K562 (cell line): ENCODE data around the gene FAM118B. TPM values are rescaled to one million over a fixed set of nuclear protein-coding genes. Genes with fewer than 3 reads are reported as not detected.

ENCODE experiments used
- ARID2 ChIP-seq: fragments of 450-650 bp; IDR thresholded peaks from 2 replicates; pipeline ENCODE4 v1.6.1; 2017; ENCODE audit warnings: antibody characterized with exemption, mild to moderate bottlenecking
- BRCA1 ChIP-seq, 2 experiments: fragments of 450-650 bp in 1 of 2; sonication (generic) in 1 of 2; formaldehyde crosslinking in 1 of 2; IDR thresholded peaks; 2 replicates each; pipeline versions ENCODE4 v1.5.0 to v1.6.1; 2017 to 2020; ENCODE audit warnings: mild to moderate bottlenecking in 1 of 2, missing genetic modification reagents in 1 of 2
- FOXA3 ChIP-seq, 2 experiments: fragments of 450-650 bp in 1 of 2; sonication (generic) in 1 of 2; formaldehyde crosslinking; IDR thresholded peaks in 1 of 2; conservative IDR thresholded peaks in 1 of 2; 2 replicates each; pipeline versions ENCODE4 v1.4.0 to v1.8.0; 2020 to 2022; ENCODE audit warnings: mild to moderate bottlenecking in 2 of 2, missing genetic modification reagents in 1 of 2
- HLTF ChIP-seq: fragments of 450-650 bp; IDR thresholded peaks from 2 replicates; pipeline ENCODE4 v1.6.1; 2016
- HNRNPLL ChIP-seq: fragments of 200-400 bp; formaldehyde crosslinking; IDR thresholded peaks from 2 replicates; pipeline ENCODE4 v1.6.1; 2017; ENCODE audit warnings: low read length, low read depth, mild to moderate bottlenecking; ENCODE audit not compliant: poor library complexity, severe bottlenecking
- KLF1 ChIP-seq: fragments of 450-650 bp; IDR thresholded peaks from 2 replicates; pipeline ENCODE4 v1.6.1; 2016; ENCODE audit warnings: missing genetic modification characterization, missing compliant biosample characterization
- NR4A1 ChIP-seq, 2 experiments: fragments of 250-450 bp in 1 of 2; fragments of 450-650 bp in 1 of 2; sonication (Bioruptor Pico) in 1 of 2; IDR thresholded peaks; 2 replicates each; pipeline versions ENCODE4 v1.4.0 to v1.6.1; 2016 to 2020; ENCODE audit warnings: mild to moderate bottlenecking in 2 of 2, missing compliant biosample characterization in 1 of 2, missing genetic modification characterization in 1 of 2, moderate library complexity in 1 of 2
- PHB ChIP-seq: fragments of 250-450 bp; sonication (Bioruptor Pico); IDR thresholded peaks from 2 replicates; pipeline ENCODE4 v1.5.0; 2021
- POLR2AphosphoS2 ChIP-seq: IDR thresholded peaks from 2 replicates; pipeline ENCODE4 v1.6.1; 2012; ENCODE audit warnings: low read length, improper control_type of control experiment
- RAD21 ChIP-seq, 2 experiments: fragments of 250-450 bp in 1 of 2; fragments of 450-650 bp in 1 of 2; sonication (Bioruptor Pico) in 1 of 2; formaldehyde crosslinking in 1 of 2; IDR thresholded peaks in 1 of 2; conservative IDR thresholded peaks in 1 of 2; 2 replicates each; pipeline versions ENCODE4 v1.4.0 to v1.8.0; 2020 to 2022; ENCODE audit warnings: mild to moderate bottlenecking in 2 of 2, moderate library complexity in 1 of 2
- SIRT6 ChIP-seq: IDR thresholded peaks from one replicate; pipeline ENCODE4 v1.6.1; 2012; ENCODE audit warnings: low read depth, mild to moderate bottlenecking, control low read depth, inconsistent platforms, low read length, moderate library complexity
- SMC3 ChIP-seq: conservative IDR thresholded peaks from 2 replicates; pipeline ENCODE4 v1.6.1; 2011; ENCODE audit warnings: low read depth, low read length, improper control_type of control experiment; ENCODE audit not compliant: insufficient read depth
- SP2 ChIP-seq: IDR thresholded peaks from 2 replicates; pipeline ENCODE4 v1.6.1; 2011; ENCODE audit warnings: mild to moderate bottlenecking, low read depth, low read length, moderate library complexity; ENCODE audit not compliant: poor library complexity, severe bottlenecking; ENCODE audit errors: extremely low read depth
- TCF3 ChIP-seq: sonication (generic); formaldehyde crosslinking; IDR thresholded peaks from 2 replicates; pipeline ENCODE4 v1.4.0; 2020; ENCODE audit warnings: mild to moderate bottlenecking, missing genetic modification reagents
- polyA plus RNA-seq, 8 experiments: library from polyadenylated mRNA; depleted of rRNA in 4 of 8; stranded (reverse) in 5 of 8; unstranded in 3 of 8; fragments of >200 nt; fragmentation: Nextera tagmentation in 2 of 8; fragmentation: Illumina TruSeq in 1 of 8; extraction: Ambion mirVana in 2 of 8; extraction: Trizol in 1 of 8; gene quantifications; 2 replicates each; pipeline versions ENCODE4 v1.2.1 to v1.2.3, GENCODE V29; 2011 to 2014; ENCODE audit warnings: inconsistent platforms in 1 of 8, missing spikeins in 1 of 8
- total RNA-seq, 7 experiments: library from RNA; depleted of rRNA in 6 of 7; stranded (reverse); fragments of >200 nt in 6 of 7; fragmentation: Illumina TruSeq in 2 of 7; extraction: Trizol in 2 of 7; gene quantifications; 2 replicates each; pipeline versions ENCODE4 v1.2.1 to v1.2.3, GENCODE V29; 2011 to 2021; ENCODE audit warnings: low replicate concordance in 1 of 7
- TF ChIP-seq, protein P1 (sequence below): fragments of 450-650 bp; formaldehyde crosslinking; IDR thresholded peaks from 2 replicates; pipeline ENCODE4 v1.4.0; 2020; ENCODE audit warnings: mild to moderate bottlenecking, moderate library complexity
- TF ChIP-seq, protein P2 (sequence below): IDR thresholded peaks from 2 replicates; pipeline ENCODE4 v1.6.1; 2011; ENCODE audit warnings: borderline replicate concordance, low read depth, mild to moderate bottlenecking, moderate library complexity, low read length; ENCODE audit not compliant: insufficient read depth, poor library complexity, severe bottlenecking
- TF ChIP-seq, protein P3 (sequence below): sonication (generic); formaldehyde crosslinking; IDR thresholded peaks from 2 replicates; pipeline ENCODE4 v1.8.0; 2022; ENCODE audit warnings: mild to moderate bottlenecking, missing genetic modification reagents, borderline replicate concordance
- TF ChIP-seq, protein P4 (sequence below): fragments of 450-650 bp; IDR thresholded peaks from 2 replicates; pipeline ENCODE4 v1.6.1; 2016; ENCODE audit warnings: missing biosample characterization, missing genetic modification characterization
- TF ChIP-seq, protein P5 (sequence below): fragments of 250-450 bp; sonication (Bioruptor Pico); IDR thresholded peaks from 2 replicates; pipeline ENCODE4 v1.8.0; 2022; ENCODE audit warnings: moderate library complexity, mild to moderate bottlenecking, inconsistent platforms

Gene FAM118B
- total and polyA plus RNA-seq, 9 of the 15 experiments (the other 6 are each of a cell fraction or from before 2014, with no cell fraction given), result 12.0 to 49.0 (median 22.1) TPM

DNA sequence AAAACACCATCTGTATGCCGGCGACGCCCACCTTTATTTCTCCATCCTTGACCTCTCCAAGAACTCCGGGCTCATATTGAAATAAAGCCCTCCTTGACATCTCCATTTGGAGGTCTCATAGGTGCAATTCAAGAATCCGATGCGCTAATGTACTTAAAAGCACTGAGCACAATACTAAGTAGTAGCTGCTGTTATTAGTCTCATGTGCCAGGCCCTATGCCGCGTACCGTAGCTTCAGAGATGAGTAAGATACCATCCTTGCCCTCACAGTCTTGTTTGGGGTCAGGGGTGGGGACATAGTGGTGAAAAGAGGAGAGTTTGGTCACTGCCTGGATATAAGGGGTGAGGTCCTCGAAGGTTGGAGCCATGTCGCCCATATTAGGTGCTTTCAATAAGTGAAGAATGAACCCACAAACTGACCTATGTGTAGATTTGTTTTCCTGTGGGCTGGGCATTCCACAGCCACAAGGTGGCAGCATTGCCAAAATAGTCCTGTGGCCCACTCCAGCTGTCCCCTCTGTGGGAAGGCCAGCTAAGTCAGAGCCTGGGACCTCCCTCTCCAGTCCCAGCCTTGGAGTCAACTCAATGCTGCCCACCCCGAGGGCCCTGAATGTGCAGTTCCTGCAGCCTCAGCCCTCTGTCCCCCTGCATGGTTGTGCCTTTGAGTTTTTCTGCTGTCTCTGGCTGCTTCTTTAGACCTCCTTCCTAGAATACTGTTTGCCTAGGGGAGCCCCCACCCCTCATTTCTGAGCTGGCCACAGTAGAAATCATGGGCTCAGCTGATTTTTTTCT, 98.8 kb downstream of the FAM118B start (continued):
- TF ChIP-seq NR4A1 (CRISPR knock-in tag; IDR thresholded peaks at IDR 0.05) (no peak), NR4A1 (tag; IDR thresholded peaks at IDR 0.05) (no peak), POLR2AphosphoS2 (no peak), SP2 (no peak), HLTF (no peak), SIRT6 (no peak), HNRNPLL (no peak), KLF1 (tag) (no peak), ARID2 (peak; percentile 85), SMC3 (peak; percentile 89), RAD21 (CRISPR knock-in tag; conservative IDR thresholded peaks at IDR 0.05 in 1 of 2, IDR thresholded peaks at IDR 0.05 in 1 of 2) (peak; percentile 95 to 99), PHB (CRISPR knock-in tag) (no peak), BRCA1 (IDR thresholded peaks at IDR 0.05) (no peak), BRCA1 (CRISPR knock-in tag; IDR thresholded peaks at IDR 0.05) (no peak), FOXA3 (CRISPR knock-in tag; conservative IDR thresholded peaks at IDR 0.05 in 1 of 2, IDR thresholded peaks at IDR 0.05 in 1 of 2) (no peak), TCF3 (CRISPR knock-in tag) (no peak)
- TF ChIP-seq, protein P1, sequence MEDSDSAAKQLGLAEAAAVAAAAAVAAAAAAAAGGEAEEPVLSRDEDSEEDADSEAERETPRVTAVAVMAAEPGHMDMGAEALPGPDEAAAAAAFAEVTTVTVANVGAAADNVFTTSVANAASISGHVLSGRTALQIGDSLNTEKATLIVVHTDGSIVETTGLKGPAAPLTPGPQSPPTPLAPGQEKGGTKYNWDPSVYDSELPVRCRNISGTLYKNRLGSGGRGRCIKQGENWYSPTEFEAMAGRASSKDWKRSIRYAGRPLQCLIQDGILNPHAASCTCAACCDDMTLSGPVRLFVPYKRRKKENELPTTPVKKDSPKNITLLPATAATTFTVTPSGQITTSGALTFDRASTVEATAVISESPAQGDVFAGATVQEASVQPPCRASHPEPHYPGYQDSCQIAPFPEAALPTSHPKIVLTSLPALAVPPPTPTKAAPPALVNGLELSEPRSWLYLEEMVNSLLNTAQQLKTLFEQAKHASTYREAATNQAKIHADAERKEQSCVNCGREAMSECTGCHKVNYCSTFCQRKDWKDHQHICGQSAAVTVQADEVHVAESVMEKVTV (CRISPR knock-in tag), result peak; percentile 83
- TF ChIP-seq, protein P2, sequence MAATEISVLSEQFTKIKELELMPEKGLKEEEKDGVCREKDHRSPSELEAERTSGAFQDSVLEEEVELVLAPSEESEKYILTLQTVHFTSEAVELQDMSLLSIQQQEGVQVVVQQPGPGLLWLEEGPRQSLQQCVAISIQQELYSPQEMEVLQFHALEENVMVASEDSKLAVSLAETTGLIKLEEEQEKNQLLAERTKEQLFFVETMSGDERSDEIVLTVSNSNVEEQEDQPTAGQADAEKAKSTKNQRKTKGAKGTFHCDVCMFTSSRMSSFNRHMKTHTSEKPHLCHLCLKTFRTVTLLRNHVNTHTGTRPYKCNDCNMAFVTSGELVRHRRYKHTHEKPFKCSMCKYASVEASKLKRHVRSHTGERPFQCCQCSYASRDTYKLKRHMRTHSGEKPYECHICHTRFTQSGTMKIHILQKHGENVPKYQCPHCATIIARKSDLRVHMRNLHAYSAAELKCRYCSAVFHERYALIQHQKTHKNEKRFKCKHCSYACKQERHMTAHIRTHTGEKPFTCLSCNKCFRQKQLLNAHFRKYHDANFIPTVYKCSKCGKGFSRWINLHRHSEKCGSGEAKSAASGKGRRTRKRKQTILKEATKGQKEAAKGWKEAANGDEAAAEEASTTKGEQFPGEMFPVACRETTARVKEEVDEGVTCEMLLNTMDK, result peak; percentile 20
- TF ChIP-seq, protein P3, sequence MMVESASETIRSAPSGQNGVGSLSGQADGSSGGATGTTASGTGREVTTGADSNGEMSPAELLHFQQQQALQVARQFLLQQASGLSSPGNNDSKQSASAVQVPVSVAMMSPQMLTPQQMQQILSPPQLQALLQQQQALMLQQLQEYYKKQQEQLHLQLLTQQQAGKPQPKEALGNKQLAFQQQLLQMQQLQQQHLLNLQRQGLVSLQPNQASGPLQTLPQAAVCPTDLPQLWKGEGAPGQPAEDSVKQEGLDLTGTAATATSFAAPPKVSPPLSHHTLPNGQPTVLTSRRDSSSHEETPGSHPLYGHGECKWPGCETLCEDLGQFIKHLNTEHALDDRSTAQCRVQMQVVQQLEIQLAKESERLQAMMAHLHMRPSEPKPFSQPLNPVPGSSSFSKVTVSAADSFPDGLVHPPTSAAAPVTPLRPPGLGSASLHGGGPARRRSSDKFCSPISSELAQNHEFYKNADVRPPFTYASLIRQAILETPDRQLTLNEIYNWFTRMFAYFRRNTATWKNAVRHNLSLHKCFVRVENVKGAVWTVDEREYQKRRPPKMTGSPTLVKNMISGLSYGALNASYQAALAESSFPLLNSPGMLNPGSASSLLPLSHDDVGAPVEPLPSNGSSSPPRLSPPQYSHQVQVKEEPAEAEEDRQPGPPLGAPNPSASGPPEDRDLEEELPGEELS, result no peak
- TF ChIP-seq, protein P4, sequence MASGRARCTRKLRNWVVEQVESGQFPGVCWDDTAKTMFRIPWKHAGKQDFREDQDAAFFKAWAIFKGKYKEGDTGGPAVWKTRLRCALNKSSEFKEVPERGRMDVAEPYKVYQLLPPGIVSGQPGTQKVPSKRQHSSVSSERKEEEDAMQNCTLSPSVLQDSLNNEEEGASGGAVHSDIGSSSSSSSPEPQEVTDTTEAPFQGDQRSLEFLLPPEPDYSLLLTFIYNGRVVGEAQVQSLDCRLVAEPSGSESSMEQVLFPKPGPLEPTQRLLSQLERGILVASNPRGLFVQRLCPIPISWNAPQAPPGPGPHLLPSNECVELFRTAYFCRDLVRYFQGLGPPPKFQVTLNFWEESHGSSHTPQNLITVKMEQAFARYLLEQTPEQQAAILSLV, result no peak
- TF ChIP-seq, protein P5, sequence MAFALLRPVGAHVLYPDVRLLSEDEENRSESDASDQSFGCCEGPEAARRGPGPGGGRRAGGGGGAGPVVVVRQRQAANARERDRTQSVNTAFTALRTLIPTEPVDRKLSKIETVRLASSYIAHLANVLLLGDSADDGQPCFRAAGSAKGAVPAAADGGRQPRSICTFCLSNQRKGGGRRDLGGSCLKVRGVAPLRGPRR, result no peak
